ENCODE measurements around the gene PDPK1.

Gene PDPK1

GRCh38 chr16:2537451-2538379, at the start of gene PDPK1:
PDPK1 (plus strand) TSS chr16:2538021; CDS start chr16:2538113, 92 bp downstream.
- DNase-seq, result peak; percentile 81

- no peak for DNase-seq
Observed at GRCh38 chr16:2489581-2489980, 48.2 kb upstream of the PDPK1 start.

GRCh38 chr16:2490190-2491105, 47.4 kb upstream of the PDPK1 start:
- DNase-seq, result no peak

GRCh38 chr16:2492292-2492691, 45.5 kb upstream of the PDPK1 start:
- no peak for DNase-seq

GRCh38 chr16:2493605-2494004, 44.2 kb upstream of the PDPK1 start:
- DNase-seq, result no peak

- DNase-seq, result no peak
Observed at GRCh38 chr16:2494616-2495015, 43.2 kb upstream of the PDPK1 start.

GRCh38 chr16:2495041-2495440, 42.8 kb upstream of the PDPK1 start:
- no peak for DNase-seq

- no peak for DNase-seq
Observed at GRCh38 chr16:2496223-2497115, 41.4 kb upstream of the PDPK1 start.

GRCh38 chr16:2497116-2497630, 40.6 kb upstream of the PDPK1 start:
- peak; percentile 28 for DNase-seq

GRCh38 chr16:2497695-2498484, 39.9 kb upstream of the PDPK1 start:
- no peak for DNase-seq

GRCh38 chr16:2498531-2499253, 39.1 kb upstream of the PDPK1 start:
- no peak for DNase-seq

- no peak for DNase-seq
Observed at GRCh38 chr16:2499454-2499853, 38.4 kb upstream of the PDPK1 start.

GRCh38 chr16:2499890-2500429, 37.9 kb upstream of the PDPK1 start:
- no peak for DNase-seq

GRCh38 chr16:2500430-2500917, 37.3 kb upstream of the PDPK1 start:
- DNase-seq, result no peak

GRCh38 chr16:2500918-2501750, 36.7 kb upstream of the PDPK1 start:
- no peak for DNase-seq

GRCh38 chr16:2501946-2502895, 35.6 kb upstream of the PDPK1 start:
- DNase-seq, result no peak

- DNase-seq, result no peak
Observed at GRCh38 chr16:2505695-2506094, 32.1 kb upstream of the PDPK1 start.

- peak; percentile 25 for DNase-seq
Observed at GRCh38 chr16:2507052-2507659, 30.7 kb upstream of the PDPK1 start.
